DMS153 treated with DMSO at 0.1 percent for 48 hours (cell line): Measurements from ENCODE around the gene RNF4.

ENCODE experiments used
- DNase-seq: peaks from one replicate; lab custom pipeline; 2025; ENCODE audit not compliant: unreplicated experiment; lab: John Stamatoyannopoulos, UW

RNF4 gene

GRCh38 chr4:2437475-2438215, 31.3 kb upstream of the RNF4 start:
- no peak for DNase-seq

GRCh38 chr4:2438822-2439718, 29.8 kb upstream of the RNF4 start:
- no peak for DNase-seq

- no peak for DNase-seq
Observed at GRCh38 chr4:2441393-2442174, 27.3 kb upstream of the RNF4 start.

GRCh38 chr4:2442175-2442993, 26.5 kb upstream of the RNF4 start:
- no peak for DNase-seq

- DNase-seq = no peak
Observed at GRCh38 chr4:2443061-2443730, 25.7 kb upstream of the RNF4 start.

- no peak for DNase-seq
Observed at GRCh38 chr4:2443956-2444740, 24.8 kb upstream of the RNF4 start.

- DNase-seq = no peak
Observed at GRCh38 chr4:2445130-2445529, 23.8 kb upstream of the RNF4 start.

- no peak for DNase-seq
Observed at GRCh38 chr4:2445571-2445970, 23.3 kb upstream of the RNF4 start.

GRCh38 chr4:2446656-2447564, 22.0 kb upstream of the RNF4 start:
- no peak for DNase-seq

GRCh38 chr4:2448589-2448988, 20.3 kb upstream of the RNF4 start:
- DNase-seq = no peak

- DNase-seq = no peak
Observed at GRCh38 chr4:2449051-2449450, 19.9 kb upstream of the RNF4 start.

- DNase-seq = no peak
Observed at GRCh38 chr4:2449511-2450392, 19.2 kb upstream of the RNF4 start.

- DNase-seq = no peak
Observed at GRCh38 chr4:2450394-2451035, 18.4 kb upstream of the RNF4 start.

GRCh38 chr4:2451036-2451520, 17.8 kb upstream of the RNF4 start:
- no peak for DNase-seq

GRCh38 chr4:2451821-2452785, 16.8 kb upstream of the RNF4 start:
- no peak for DNase-seq
